NCI-H82 treated with DMSO at 0.1 percent for 48 hours (cell line): ENCODE data around the gene TFCP2L1.

Source experiments
- DNase-seq: peaks from one replicate; lab custom pipeline; 2025; ENCODE audit not compliant: unreplicated experiment; lab: John Stamatoyannopoulos, UW

Gene TFCP2L1

DNA sequence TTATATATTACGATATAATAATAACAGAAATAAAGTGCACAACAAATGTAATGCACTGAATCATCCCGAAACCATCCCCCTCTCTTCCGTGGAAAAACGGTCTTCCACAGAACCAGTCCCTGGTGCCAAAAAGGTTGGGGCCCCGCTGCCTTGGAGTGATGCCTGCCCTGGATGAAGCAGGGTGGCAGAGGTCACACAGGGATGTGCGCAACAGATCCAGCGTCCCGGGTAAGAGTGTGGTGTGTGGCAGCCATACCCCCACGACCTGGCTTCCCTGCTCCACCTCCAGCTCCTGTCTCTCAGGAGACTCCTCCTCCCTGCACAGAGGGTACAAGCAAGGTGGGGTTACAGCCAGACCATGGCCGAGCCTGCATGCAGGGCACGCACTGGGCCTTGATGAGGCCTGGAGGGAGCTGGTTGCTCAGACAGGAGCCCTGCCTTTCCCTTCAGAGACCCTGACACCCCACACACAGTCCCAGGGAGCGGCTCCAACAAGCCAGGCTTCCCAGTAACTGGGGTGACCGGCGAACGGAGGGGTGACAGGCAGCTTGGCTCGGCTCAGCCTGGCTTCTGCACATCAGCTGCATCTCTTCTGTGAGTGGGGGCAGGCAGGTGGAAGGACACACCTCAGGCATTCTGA is 41.1 kb downstream of the TFCP2L1 start:
- no peak for DNase-seq

DNA sequence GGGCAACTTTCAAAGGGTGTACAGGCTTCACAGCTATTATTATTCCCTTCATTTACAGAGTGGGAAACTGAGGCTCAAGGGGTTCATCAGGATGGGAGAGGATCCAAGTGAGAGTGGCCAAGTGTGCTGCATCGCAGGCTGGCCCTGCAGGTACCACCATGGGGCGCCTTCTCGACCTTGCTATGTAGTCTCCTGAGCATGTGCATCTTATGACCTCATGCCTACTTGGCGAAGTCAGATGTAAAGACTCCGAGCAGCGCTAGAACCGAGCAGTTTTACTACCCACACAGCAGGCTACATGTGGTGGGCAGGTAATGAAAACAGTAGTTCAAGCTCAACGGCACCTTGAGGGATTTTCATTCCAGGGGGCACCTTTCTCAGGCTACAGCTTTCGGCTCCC is 42.0 kb downstream of the TFCP2L1 start:
- no peak for DNase-seq

DNA sequence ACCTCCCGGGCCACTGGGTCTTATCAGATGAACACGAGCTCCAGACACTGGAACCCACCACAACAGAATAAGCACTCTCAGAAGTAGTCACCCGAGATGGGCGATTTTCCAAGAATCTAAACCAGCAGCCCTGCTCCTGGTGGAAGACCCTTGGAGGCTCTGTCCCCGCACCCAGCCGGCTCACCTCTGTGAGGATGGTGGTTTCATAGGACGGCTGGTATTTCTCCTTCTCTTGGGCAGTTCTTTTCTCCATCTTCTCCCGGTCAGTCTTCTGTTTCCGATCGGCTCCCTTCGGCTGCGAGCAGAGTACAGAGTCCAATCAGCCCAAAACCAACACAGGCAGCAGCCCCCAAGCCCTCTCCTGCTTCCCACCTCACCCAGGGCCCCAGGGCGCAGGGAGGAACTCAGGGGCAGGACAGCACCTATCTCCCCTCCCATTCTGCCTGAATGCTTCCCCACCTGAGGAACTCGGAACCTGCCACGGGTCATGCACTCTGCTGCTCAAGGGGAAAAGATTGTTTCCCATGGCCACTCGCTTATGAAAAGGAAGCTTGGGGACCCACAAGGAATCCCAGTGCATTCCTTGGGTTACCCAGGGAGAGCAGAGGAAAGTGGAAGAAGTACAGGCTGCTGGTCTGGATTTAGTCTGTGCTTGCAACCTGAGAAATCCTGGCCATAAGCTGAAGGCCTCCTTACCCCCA is 42.7 kb downstream of the TFCP2L1 start:
- DNase-seq: no peak

DNA sequence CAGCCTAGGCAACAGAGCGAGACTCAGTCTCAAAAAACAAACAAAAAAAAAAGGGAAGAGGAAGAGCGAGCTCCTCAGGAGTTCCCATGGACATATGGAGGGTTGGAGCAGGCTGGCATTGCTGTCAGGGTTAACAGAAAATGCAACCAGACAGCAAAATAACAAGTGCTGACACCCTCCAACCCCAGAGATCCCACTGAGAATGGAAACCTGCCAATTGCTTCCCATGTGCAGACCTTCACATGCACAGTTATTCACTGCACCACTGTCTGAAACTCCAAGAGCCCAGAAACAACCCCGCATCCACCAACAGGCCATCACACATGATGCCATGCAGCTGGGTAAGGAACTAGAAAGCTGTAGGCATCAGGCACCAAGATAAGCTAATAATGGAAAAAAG is 43.5 kb downstream of the TFCP2L1 start:
- DNase-seq: no peak

DNA sequence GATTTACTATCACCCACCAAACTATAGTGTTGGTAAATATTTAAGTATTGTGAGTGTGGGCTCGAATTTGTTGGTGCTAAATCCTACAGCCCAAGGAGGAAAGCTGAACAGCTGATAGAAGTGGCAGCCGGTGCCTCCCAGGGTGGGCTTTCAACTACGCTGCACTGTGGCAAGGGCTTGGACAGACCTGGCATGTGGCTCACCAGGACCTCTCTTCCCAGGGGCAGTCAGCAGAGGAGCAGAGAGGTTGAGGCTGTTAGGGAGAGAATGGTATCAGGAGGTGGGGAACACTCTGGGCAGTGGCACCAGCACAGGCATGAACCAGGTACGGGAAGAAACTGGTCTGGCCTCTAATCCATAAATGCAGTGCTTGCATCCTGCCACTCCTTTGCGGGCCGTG is 44.6 kb downstream of the TFCP2L1 start:
- DNase-seq: no peak

DNA sequence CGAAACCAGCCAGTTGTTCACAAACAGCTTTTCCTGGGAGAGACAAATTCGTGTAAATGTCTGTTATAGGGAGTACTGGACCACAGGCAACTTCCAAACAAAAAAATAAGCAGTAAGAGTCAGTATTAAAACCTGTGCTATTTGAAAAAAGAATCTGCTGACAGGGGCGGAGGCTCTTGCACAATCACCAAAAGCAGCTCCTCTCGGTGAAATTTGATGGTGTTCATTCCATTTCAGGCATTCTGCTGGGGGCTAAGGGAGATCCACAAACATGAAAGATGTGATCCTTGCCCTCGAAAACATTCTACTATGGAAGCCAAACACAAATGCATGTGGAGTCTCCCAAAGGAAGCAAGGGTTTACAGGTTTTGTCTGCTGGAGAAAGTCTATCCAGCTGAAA is 45.0 kb downstream of the TFCP2L1 start:
- no peak for DNase-seq

DNA sequence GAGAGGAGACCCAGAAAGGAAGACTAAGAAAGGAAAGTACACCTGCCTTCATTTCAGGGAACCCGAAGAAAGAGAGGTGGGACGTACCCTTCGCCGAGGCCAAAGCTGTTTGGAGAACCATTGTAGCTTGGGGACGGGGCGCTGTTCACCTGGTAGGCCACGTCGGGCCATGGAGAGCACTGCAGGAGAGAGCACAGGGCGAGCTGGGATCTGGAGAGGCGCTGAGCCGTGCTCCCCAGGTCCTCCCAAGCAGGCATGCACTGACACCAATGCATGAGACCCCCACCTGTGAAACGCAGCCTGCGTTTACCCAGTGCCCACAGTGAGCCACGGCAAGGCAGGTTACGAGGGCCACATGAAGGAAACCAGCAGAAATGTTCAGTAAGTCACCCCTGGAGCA is 45.5 kb downstream of the TFCP2L1 start:
- DNase-seq: no peak

DNA sequence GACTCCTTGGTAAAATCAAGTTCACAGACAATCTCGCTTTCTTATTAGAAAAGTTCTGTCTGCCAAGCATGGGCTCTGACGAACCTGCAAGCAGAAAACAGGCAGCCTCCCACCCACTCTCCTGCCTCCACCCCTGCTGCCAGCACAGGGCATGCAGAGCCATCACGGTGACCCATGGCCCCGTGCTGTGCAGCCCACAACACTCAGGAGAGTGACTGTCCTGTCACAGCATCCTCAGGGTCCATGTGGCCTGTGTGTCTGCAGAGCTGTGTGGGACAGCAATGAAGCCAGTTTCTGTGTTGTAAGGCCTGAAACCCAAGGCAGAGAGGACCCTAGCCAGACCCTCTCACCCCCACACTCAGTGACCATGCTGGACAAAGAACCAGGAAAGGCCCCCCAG is 46.2 kb downstream of the TFCP2L1 start:
- DNase-seq: no peak

DNA sequence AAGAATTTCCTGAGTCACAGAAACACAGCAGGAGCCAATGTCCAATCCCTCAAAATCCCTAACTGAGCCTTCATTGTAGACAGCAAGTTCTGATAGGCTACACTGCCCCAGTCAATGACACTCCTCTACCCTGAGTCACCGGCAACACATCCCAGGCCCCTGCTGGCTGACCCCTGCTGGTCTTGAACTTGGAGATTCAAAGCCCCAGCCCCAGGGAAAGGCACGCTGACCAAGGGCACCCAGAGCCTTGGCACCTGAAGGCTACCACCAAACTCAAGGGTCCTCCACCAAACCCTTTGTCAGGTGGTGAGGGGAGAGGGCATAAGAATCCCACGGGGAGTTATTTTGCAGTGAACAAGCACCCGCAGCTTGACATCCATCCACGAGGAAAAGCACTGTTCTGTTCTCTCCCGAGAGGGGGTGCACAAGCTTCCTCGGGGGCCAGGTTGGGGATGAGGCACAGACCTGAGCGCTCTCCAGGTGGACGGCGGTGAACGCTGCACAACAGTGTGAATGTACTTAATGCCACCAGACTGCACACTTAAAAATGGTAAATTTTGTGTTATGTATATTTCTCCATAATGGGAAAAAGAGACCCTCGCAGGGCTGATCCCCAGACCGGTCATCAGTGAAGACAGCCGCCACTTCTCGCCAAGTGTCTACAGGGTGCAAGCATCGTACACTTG is 46.9 kb downstream of the TFCP2L1 start:
- DNase-seq: no peak

DNA sequence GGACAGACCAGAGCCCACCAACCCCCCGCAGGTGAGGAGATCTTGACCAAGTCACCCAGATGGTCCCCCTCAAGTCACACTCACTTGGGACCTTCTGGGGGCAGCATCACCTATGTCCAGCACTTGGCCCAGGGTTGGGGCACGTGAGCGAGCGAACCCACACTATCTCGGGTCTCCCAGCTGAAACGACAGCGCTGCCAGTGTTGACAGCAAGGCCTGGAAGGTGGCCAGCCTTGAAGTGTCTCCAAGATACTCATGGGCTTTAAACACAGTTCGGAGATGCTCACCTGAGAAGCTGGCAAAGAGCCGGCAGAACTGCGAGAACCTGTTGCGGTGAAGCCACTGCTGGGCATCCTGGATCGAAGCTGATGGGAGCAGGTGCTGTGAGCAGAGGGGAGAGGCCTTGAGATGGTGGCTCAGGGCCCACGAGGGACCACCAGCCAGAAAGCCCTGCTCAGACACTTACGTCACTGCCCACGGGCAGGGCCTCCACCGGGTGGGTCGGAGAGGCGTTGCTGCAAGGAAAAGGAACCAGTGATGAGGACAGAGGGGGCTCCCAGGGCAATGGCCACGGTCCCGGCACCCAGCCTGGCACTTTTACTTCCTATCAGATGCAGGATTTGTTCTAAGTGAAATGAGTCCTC is 47.5 kb downstream of the TFCP2L1 start:
- no peak for DNase-seq

DNA sequence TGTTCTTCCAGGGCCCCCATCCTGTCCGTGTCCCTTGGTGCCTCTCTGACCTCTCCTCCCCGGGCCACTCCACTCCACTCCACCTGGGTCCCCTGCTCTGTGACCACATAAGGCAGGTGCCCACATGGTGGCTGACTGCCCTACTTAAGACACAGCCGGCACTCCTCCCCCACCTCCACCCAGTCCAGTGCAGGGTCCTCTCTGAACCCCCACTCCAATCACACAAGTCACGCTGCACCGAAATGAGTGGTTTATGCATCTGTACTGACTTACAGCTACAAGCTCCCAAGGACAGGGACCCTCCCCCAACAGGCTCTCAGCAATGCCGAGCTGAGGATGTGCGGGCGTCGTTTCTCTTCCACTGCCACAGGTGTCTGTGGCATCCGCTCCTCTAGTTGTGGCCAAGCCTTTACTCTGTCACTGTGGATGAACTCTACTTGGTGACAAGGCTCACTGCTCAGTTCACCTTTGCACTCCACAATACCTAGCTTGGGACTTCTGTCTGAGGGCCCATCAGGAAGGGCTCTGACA is 48.3 kb downstream of the TFCP2L1 start:
- no peak for DNase-seq

DNA sequence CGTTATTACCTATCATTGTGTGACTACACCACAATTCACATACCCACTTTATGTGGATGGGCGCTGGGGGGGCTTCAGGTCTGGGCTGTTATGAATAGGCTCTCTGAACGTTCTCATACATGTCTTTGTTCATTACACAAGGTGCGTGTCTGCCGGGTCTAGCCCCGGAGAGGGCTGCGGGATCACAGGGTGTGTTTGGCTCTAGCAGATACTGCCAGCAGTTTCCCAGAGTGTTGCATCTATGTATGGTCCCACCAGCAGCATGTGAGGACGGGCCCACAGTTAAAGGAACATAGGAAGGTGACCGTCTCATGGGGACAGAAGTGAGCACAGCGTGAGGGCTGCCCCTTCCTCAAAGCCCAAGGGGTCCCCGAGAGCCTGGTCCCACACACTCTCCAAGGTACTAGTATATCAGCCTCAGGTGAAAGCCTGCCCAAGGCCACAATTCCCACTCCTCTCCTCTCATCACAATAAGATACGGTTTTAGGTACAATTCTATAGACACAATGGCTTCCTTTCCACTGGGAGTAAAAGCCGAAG is 48.8 kb downstream of the TFCP2L1 start:
- DNase-seq: no peak

DNA sequence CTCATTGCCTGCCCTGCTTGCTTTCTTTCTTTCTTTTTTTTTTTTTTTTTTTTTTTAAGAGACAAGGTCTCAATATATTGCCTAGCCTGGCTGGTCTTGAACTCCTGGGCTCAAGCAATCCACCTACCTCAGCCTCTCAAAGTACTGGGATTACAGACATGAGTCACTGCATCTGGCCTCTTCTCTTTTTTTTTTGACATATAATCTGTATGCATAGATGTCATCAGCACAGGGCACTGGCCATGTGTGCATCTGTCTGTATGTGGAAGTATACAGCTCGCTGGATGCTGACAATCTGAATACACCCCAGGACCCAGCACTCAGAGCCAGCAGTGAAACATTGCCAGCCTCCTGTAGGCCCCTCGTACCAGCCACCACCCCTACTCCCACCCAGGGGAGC is 49.5 kb downstream of the TFCP2L1 start:
- DNase-seq: no peak

DNA sequence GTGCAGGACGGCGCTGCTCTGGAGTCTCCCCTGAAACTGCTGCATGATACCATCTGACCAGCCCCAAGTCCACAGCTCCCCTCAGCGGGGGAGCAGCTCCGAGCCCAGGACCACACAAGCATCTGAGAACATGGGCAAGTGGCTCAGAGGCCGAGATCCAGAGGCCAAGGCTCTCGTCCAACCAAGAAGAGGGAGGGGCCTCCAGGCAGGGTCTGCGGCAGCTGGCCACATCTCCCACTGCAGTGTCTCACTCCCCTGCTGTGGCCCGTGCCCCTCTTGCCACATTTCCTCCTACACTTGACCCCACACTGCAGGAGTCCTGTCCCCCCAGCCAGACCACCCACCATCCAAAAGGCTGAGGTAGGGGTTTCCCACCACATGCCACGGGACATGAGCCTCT is 50.2 kb downstream of the TFCP2L1 start:
- DNase-seq: no peak

DNA sequence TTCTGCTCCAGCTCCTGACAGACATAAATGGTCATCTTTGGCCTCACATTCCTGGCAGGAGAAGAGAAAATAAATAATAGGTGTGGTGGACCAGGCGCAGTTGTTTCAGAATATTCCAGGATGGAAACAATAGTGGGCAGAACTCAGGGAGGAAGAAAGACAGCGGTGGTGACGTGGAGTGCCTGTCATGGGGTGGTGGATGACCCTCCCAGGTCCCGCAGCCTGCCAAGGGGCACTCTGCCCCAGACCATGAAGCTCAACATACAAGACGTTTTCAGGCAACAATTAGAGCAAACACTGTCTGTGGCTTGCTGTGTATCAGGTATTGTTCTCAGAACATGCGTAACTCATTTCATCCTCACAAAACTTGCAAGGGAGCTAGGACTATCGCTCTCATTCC is 50.9 kb downstream of the TFCP2L1 start:
- DNase-seq: no peak

DNA sequence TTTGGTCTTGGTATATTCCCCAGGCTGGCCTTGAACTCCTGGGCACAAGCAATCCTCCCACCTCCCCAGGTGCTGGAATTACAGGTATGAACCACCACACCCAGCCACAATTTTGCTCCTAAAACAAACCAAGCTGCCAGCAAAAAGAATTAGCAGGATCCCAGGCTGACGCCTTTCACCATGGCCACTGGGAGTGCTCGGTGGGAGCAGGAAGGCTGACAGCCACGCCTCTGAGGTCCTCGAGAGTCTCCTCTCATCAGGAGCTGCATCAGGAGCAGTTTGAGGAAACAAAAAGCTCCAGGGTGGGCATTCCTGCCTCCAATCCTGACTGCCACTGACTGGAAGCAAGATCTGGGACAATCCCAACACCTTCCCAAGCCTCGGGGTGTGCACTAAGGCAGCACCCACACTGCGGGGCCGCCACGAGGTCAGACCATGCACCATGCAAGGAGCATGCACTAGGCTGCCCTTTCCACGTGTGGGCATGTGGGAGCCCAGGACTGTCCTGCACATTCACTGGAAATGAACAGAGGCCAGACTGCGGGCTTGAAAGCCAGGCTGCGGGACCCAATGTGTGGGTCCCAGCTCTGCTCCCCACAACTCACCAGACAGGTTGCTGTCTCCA is 51.4 kb downstream of the TFCP2L1 start:
- DNase-seq: no peak

DNA sequence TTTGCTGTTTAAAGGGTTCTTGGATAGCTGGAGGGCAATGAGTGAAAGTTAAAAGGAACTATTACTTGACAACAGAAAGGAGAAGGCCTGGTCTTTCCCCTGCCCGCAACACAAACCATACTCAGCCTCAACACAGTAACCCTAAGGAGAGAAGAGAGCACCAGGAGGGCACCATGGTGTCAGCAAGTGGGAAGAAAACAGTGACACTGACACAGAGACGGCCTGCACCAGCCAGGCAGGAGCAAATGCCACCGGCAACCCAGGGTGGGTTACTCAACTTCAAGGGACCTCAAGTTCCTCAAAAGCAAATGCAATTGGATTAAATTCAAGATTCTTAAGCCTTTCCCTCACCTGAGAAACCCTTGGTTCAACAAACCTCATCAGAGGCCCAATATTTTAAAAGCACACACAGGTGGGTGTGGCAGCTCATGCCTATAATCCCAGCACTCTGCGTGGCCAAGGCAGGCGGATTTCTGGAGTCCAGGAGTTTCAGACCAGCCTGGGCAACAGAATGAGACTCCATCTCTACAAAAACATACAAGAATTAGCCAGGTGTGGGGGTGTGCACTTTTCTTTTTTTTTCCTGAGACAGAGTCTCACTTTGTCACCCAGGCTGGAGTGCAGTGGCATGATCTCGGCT is 52.3 kb downstream of the TFCP2L1 start:
- no peak for DNase-seq

DNA sequence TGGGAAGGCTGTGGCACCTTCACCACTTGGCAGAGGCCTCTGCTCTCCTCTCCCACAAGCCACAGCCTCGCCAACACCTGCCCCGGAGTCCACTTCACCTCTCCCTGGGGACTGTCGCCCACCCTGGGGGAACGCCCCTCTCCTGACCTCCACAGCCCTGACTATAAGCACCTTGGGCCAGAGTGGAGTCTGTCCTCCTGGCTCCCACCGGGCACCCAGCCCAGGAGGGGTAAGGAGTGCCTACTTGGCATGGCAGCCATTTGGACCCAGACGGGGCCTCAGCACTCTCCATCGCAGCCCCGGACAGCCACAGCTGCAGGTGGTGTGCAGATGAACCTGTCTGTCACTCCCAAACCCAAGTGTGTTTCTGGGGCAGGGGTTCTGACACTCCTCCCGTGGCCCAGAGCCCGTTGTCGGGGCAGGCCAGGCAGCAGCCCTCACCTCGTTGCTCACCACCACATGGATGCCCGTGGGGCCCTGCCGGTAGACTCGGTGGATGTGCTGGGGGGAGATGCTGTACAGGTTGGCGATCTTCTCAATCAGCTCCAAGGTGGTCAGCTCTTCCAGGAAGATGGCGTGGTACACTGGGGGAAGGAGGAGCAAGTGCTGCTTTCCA is 53.5 kb downstream of the TFCP2L1 start:
- DNase-seq: no peak

DNA sequence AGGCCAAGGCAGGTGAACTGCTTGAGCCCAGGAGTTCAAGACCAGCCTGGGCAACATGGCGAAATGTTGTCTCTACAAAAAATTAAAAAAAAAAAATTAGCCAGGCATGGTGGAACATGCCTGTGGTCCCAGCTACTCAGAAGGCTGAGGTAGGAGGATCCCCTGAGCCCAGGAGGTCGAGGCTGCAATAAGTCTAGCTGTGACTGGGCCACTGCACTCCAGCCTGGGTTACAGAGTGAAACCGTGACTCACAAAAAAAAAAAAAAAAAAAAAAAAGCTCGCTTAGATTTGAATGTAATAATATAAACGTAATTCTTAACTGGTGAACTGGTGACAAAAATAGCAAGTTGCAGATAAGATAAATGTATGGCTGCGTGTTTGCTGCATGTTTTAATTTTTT is 56.5 kb downstream of the TFCP2L1 start:
- DNase-seq: no peak
